ENCODE measurements around the gene ATP6AP1. TPM values are rescaled to one million over a fixed set of nuclear protein-coding genes. Genes with fewer than 3 reads are reported as not detected.

Gene ATP6AP1
- total and polyA plus RNA-seq, 10 of the 15 experiments (the other 5 are each of a cell fraction or from before 2014, with no cell fraction given) = 4.5 to 56.4 (median 32.0) TPM

- FAIRE-seq (no peak), DNase-seq (ENCODE audit: low read depth, low spot score) (no peak), ATAC-seq (peak; percentile 80)
- peaks cover 3% of the 10 kb centered on the region; the same call in 1 of the 2 replicates for H3K4me1 ChIP-seq (ENCODE audit: control insufficient read depth, insufficient read depth, low read length)
- H3K79me2 ChIP-seq (ENCODE audit: control insufficient read depth, insufficient read depth, low read length) = peaks cover 29% of the 10 kb centered on the region
- H4K20me1 ChIP-seq (ENCODE audit: control insufficient read depth, insufficient read depth) = peaks cover 5% of the 10 kb centered on the region; the same call in 1 of the 2 replicates
- H2AFZ ChIP-seq (ENCODE audit: control insufficient read depth, low read depth, low read length) = peak overlapping the region; percentile 51
- SMC1A ChIA-PET (ENCODE audit: uncharacterized antibody, unreplicated experiment) = interaction anchor here (0.6 to 2.5 kb wide), 3 partner anchors 24 to 300 kb away, joined by 3 to 7 read pairs (median 7); partner anchors contain the start of gene FLNA
- in situ Hi-C loops (cut with MboI) (no loop called here), intact Hi-C loops (cut with micrococcal nuclease; ENCODE audit: unreplicated experiment) (loop anchor here (5.0 kb wide), 1 partner anchor 40 kb away; the partner anchor contains the start of gene GDI1)
- POLR2A ChIA-PET = interaction anchor here (1.0 to 3.5 kb wide), 8 partner anchors 15 to 130 kb away, joined by 3 to 16 read pairs (median 4); partner anchors contain the start of genes ATP6AP1, EMD, FLNA and SLC10A3
- no peaks in the 10 kb centered on the region; the same call in 2 of the 3 replicates for H3K9me3 ChIP-seq (replicated peaks; ENCODE audit: control insufficient read depth, insufficient read depth, low read length)
- peaks cover 10 to 12% of the 10 kb centered on the region in 2 experiments for H3K36me3 ChIP-seq (ENCODE audit: control insufficient read depth in 2 of 2, insufficient read depth in 2 of 2, low read length in 1 of 2)
- H3K4me3 ChIP-seq = peak overlapping the region; percentile 66
- RAD21 ChIA-PET (ENCODE audit: unreplicated experiment) = interaction anchor here (1.3 to 2.1 kb wide), 3 partner anchors 31 to 130 kb away, joined by 4 to 7 read pairs (median 4); partner anchors contain the start of genes ATP6AP1 and SLC10A3
- peak overlapping the region; percentile 97 for H3K27ac ChIP-seq (ENCODE audit: control insufficient read depth, insufficient read depth)
- H3K27me3 ChIP-seq (replicated peaks in 1 of 2; ENCODE audit: control insufficient read depth in 2 of 2, insufficient read depth in 2 of 2, low read length in 1 of 2) = no peaks in the 10 kb centered on the region
- WGBS (ENCODE audit: insufficient coverage, insufficient replicate concordance, low lambda C conversion rate, missing lambda C conversion rate) = 31% methylated on average over 47 of the region's 53 CpGs
- no TSS peak for BruUV-seq (replicated peaks)
- H3K4me2 ChIP-seq (ENCODE audit: control insufficient read depth, insufficient read depth) = peak overlapping the region; percentile 82
- CTCF ChIA-PET = interaction anchor here (0.9 to 3.0 kb wide), 3 partner anchors 24 to 129 kb away, joined by 3 to 23 read pairs (median 9); no protein-coding TSS in a partner anchor
- peak overlapping the region; percentile 99 for H3K9ac ChIP-seq (ENCODE audit: control insufficient read depth, insufficient read depth, low read length)
- no peak for TF ChIP-seq TCF7 (IDR thresholded peaks at IDR 0.05; ENCODE audit: borderline replicate concordance)
- TF ChIP-seq IKZF2 (IDR thresholded peaks at IDR 0.05) = peak in 1 of 2 experiments; percentile 30; a peak in 1 of 4 replicates
- TF ChIP-seq SREBF2 (IDR thresholded peaks at IDR 0.05; ENCODE audit: low read length) = no peak
- peak; percentile 48 to 58; a peak in 2 of 3 replicates for TF ChIP-seq EGR1 (IDR thresholded peaks at IDR 0.05; ENCODE audit: borderline replicate concordance in 1 of 2, low read depth in 2 of 2, low read length in 2 of 2)
- TF ChIP-seq NR2F1 (conservative IDR thresholded peaks at IDR 0.05) = peak; percentile 36; the same call in 1 of the 2 replicates
- no peak for TF ChIP-seq RCOR1 (conservative IDR thresholded peaks at IDR 0.05; ENCODE audit: low read depth, low read length)
- 0 out of 2 replicates have a peak, but pooled peaks have one; percentile 34 for TF ChIP-seq MLLT1 (IDR thresholded peaks at IDR 0.05)
- no peak for TF ChIP-seq WRNIP1 (IDR thresholded peaks at IDR 0.05; ENCODE audit: borderline replicate concordance, low read depth, low read length)
- peak; percentile 17; the same call in 1 of the 2 replicates for TF ChIP-seq MXI1 (IDR thresholded peaks at IDR 0.05; ENCODE audit: low read depth, low read length)
- no peak for TF ChIP-seq USF2 (IDR thresholded peaks at IDR 0.05; ENCODE audit: borderline replicate concordance, low read depth, low read length)
- peak; percentile 32 for TF ChIP-seq POLR2A (IDR thresholded peaks at IDR 0.05; ENCODE audit: low read depth, low read length)
- TF ChIP-seq E2F8 (IDR thresholded peaks at IDR 0.05; ENCODE audit: low read depth, partially characterized antibody) = no peak
- no peak for TF ChIP-seq ESRRA (IDR thresholded peaks at IDR 0.05; ENCODE audit: low read length)
- TF ChIP-seq CHD2 (IDR thresholded peaks at IDR 0.05; ENCODE audit: borderline replicate concordance, low read depth, low read length) = no peak; the same call in 1 of the 2 replicates
- TF ChIP-seq SUPT20H (IDR thresholded peaks at IDR 0.05; ENCODE audit: borderline replicate concordance, control insufficient read depth, low read depth, low read length) = no peak
- TF ChIP-seq FOXK2 (IDR thresholded peaks at IDR 0.05) = no peak
- 0 out of 2 replicates have a peak, but pooled peaks have one; percentile 17 for TF ChIP-seq DPF2 (IDR thresholded peaks at IDR 0.05)
- TF ChIP-seq MTA2 (IDR thresholded peaks at IDR 0.05; ENCODE audit: low read depth) = no peak
These were observed 31.2 kb upstream of the ATP6AP1 start for GRCh38 chrX:154396973-154397887.

Data from GM12878 (cell line).